Duodenal mucosa (tissue), 2 donors: ENCODE measurements around the gene CAMKMT.

Experiments
- H3K27ac ChIP-seq: one replicate; pipeline ENCODE4 v1.7.0; 2013; ENCODE audit warnings: low read depth, low read length
- H3K27me3 ChIP-seq, 2 donors: one replicate each; pipeline ENCODE4 v1.7.0; 2013; ENCODE audit warnings: low read length in 2 of 2, control low read depth in 1 of 2; ENCODE audit not compliant: insufficient read depth in 2 of 2, control insufficient read depth in 1 of 2
- H3K36me3 ChIP-seq, 2 donors: one replicate each; pipeline ENCODE4 v1.7.0; 2013; ENCODE audit warnings: low read length in 2 of 2, control low read depth in 1 of 2; ENCODE audit not compliant: insufficient read depth in 2 of 2, control insufficient read depth in 1 of 2
- H3K4me1 ChIP-seq, 2 donors: one replicate each; pipeline ENCODE4 v1.7.0; 2013; ENCODE audit warnings: low read length in 2 of 2, control low read depth in 1 of 2; ENCODE audit not compliant: insufficient read depth in 2 of 2, control insufficient read depth in 1 of 2
- H3K4me3 ChIP-seq, 2 donors: one replicate each; pipeline ENCODE4 v1.7.0; 2013; ENCODE audit warnings: low read length in 2 of 2, low read depth in 1 of 2
- H3K9ac ChIP-seq, 2 donors: one replicate each; pipeline ENCODE4 v1.7.0; 2013; ENCODE audit warnings: low read length in 2 of 2, low read depth in 1 of 2
- H3K9me3 ChIP-seq, 2 donors: one replicate each; pipeline ENCODE4 v1.7.0; 2013; ENCODE audit warnings: low read length in 2 of 2, control low read depth in 1 of 2; ENCODE audit not compliant: control insufficient read depth in 1 of 2

The CAMKMT gene

DNA sequence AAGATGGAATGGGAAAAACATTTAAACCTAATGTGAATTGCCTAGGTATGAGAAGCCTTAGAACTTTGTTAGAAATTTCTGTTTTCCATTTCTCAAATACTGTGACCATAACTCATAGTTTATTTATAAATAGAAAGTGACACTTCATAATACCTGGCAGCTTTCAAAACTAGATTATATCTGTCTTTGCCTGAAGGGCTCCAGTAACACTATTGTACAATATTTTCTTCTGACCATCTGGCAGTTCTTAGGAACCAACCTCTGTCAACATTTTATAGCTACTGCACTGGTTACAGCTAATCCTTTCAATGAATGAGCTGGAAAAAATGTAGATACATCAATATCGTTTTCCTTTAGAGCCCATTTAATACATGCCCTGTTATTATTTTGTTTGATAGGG, 237.4 kb downstream of the CAMKMT start:
- Histone ChIP-seq H3K9me3 (no peaks in the 10 kb centered on the region), H3K9ac (no peak overlapping the region), H3K4me1 (no peaks in the 10 kb centered on the region), H3K27ac (no peak overlapping the region), H3K36me3 (no peaks in the 10 kb centered on the region), H3K27me3 (no peaks in the 10 kb centered on the region), H3K4me3 (no peak overlapping the region)

DNA sequence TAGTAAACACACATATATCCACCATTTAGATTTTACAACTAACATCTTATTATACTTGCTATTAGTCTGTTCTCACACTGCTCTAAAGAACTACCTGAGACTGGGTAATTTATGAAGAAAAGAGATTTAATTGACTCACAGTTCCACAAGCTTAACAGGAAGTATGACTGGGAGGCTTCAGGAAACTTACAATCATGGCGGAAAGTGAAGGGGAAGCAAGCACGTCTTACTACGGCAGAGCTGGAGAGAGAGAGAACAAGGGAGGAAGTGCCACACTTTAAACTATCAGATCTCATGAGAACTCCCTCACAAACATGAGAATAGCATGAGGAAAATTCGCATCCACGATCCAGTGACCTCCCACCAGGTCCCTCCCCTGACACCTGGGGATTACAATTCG, 240.7 kb downstream of the CAMKMT start:
- no peaks in the 10 kb centered on the region for H3K4me1 ChIP-seq
- H3K9me3 ChIP-seq: no peaks in the 10 kb centered on the region
- no peaks in the 10 kb centered on the region for H3K27me3 ChIP-seq
- no peak overlapping the region for H3K4me3 ChIP-seq
- H3K27ac ChIP-seq: no peak overlapping the region
- no peak overlapping the region for H3K9ac ChIP-seq
- no peaks in the 10 kb centered on the region for H3K36me3 ChIP-seq

DNA sequence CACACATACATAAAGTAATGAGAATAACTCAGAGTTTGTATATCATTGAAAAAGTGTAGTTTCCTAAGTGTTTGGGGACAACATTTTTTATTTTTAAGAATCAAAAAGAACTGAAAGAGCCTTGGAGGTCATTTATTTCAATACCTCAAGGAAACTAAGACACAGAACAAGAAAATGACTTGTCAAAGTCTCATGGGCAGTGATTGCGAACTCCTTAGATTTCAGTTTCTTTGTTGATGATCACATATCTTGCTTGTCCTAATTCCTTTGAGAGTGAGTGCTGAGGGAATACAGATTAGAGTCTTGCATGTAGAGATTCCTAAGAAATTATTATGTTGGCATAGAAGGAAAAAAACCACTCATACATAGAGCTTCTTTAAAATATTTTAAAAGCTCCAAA, 243.8 kb downstream of the CAMKMT start:
- Histone ChIP-seq H3K27me3 (no peaks in the 10 kb centered on the region), H3K4me1 (no peaks in the 10 kb centered on the region), H3K36me3 (no peaks in the 10 kb centered on the region), H3K9me3 (no peaks in the 10 kb centered on the region), H3K27ac (no peak overlapping the region), H3K4me3 (no peak overlapping the region), H3K9ac (no peak overlapping the region)

DNA sequence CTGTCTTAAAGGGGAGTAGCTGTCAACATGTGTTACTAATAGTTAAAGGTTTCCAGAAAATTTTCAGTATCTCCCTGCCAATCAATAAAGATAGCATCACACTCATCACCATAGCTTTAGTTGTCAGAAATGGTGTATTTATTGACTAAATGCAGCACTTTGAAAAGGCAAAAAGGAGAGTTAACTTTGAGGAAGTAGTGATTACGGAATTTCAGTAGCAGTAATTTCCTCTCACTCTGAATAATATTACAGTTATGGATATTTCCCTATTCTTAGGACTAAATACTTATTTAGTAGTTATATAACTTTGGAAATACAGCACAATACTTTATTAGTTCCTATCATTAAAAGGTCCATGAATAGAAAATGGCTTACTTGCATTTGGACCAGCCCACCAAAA, 250.5 kb downstream of the CAMKMT start:
- H3K27me3 ChIP-seq: no peaks in the 10 kb centered on the region

DNA sequence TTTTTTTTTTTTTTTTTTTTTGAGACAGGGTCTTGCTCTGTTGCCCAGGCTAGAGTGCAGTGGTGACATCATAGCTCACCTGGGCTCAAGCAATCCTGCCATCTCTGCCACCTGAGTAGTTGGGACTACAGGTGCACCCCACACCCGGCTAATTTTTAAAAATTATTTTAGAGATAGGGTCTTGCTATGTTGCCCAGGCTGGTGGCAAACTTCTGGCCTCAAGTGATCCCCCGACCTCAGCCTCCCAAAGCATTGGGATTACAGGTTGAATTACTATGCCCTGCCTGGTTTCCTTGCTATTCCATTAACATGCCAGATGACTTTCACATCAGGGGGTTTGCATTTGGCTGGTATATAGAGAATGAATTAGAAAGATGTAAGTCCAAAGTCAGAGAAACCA, 253.2 kb downstream of the CAMKMT start:
- H3K4me3 ChIP-seq: no peak overlapping the region
- H3K9me3 ChIP-seq: no peaks in the 10 kb centered on the region
- no peak overlapping the region for H3K9ac ChIP-seq
- no peaks in the 10 kb centered on the region for H3K36me3 ChIP-seq
- no peaks in the 10 kb centered on the region for H3K27me3 ChIP-seq
- no peak overlapping the region for H3K27ac ChIP-seq
- H3K4me1 ChIP-seq: peaks cover 0 to 8% of the 10 kb centered on the region in 2 donors

More for the DNA sequence above, 250.5 kb downstream of the CAMKMT start:
- H3K36me3 ChIP-seq: no peaks in the 10 kb centered on the region
- no peak overlapping the region for H3K4me3 ChIP-seq
- no peak overlapping the region for H3K27ac ChIP-seq
- no peak overlapping the region for H3K9ac ChIP-seq
- H3K9me3 ChIP-seq: no peaks in the 10 kb centered on the region
- peaks cover 0 to 8% of the 10 kb centered on the region in 2 donors for H3K4me1 ChIP-seq

DNA sequence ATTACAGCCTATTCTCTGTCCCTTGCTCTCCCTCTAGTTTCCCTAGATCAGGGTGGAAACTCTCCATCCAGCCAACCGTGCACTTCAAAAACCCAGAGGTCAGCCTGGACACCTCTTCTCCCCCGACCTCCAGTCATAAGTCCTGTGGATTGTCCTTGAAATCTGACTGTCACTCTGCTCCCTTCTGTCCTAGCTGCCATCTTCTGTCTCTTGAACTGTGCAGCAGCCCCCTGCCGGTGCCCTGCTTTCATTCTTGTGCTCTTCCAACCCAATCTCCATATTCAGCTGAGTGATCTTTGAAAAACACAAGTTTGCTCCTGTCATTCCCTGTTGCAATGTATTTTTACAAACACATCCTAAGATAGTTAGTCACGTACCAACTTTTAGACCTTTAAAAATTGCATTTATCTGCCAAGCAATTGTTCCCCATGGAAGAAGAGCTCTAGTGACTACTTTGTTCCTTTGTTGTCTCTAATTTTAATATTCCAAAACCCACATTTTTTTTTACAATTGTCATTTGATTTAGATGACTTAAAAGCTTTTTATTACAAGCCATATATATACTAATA, 254.3 kb downstream of the CAMKMT start:
- no peak overlapping the region for H3K4me3 ChIP-seq
- H3K9me3 ChIP-seq: no peaks in the 10 kb centered on the region
- H3K27me3 ChIP-seq: no peaks in the 10 kb centered on the region
- no peak overlapping the region for H3K9ac ChIP-seq
- peaks cover 0 to 8% of the 10 kb centered on the region in 2 donors for H3K4me1 ChIP-seq
- H3K36me3 ChIP-seq: no peaks in the 10 kb centered on the region
- H3K27ac ChIP-seq: no peak overlapping the region

- H3K36me3 ChIP-seq: no peaks in the 10 kb centered on the region
- H3K27ac ChIP-seq: no peak overlapping the region
- no peak overlapping the region for H3K9ac ChIP-seq
- peaks cover 0 to 8% of the 10 kb centered on the region in 2 donors for H3K4me1 ChIP-seq
- no peaks in the 10 kb centered on the region for H3K9me3 ChIP-seq
- peak overlapping the region; percentile 18 to 28 for H3K4me3 ChIP-seq
- no peaks in the 10 kb centered on the region for H3K27me3 ChIP-seq
Measured at GRCh38 chr2:44616667-44617155, 255.0 kb downstream of the CAMKMT start.

GRCh38 chr2:44618251-44619023, 256.7 kb downstream of the CAMKMT start:
- H3K4me3 ChIP-seq: no peak overlapping the region
- peaks cover 0 to 8% of the 10 kb centered on the region in 2 donors for H3K4me1 ChIP-seq
- H3K36me3 ChIP-seq: no peaks in the 10 kb centered on the region
- H3K27me3 ChIP-seq: no peaks in the 10 kb centered on the region
- H3K9ac ChIP-seq: no peak overlapping the region
- H3K9me3 ChIP-seq: no peaks in the 10 kb centered on the region
- no peak overlapping the region for H3K27ac ChIP-seq

GRCh38 chr2:44620189-44620990, 258.6 kb downstream of the CAMKMT start:
- H3K9ac ChIP-seq: no peak overlapping the region
- H3K27me3 ChIP-seq: no peaks in the 10 kb centered on the region
- no peak overlapping the region for H3K4me3 ChIP-seq
- no peak overlapping the region for H3K27ac ChIP-seq
- H3K36me3 ChIP-seq: no peaks in the 10 kb centered on the region
- H3K4me1 ChIP-seq: peaks cover 0 to 8% of the 10 kb centered on the region in 2 donors
- no peaks in the 10 kb centered on the region for H3K9me3 ChIP-seq
